ENCODE measurements around the gene CTTN.
A peak's percentile ranks its signal among the peaks of the same experiment; 100 is the strongest.

Gene CTTN

GRCh38 chr11:70409871-70410270 is 11.5 kb downstream of the CTTN start:
- DNase-seq (ENCODE audit: low read depth) = no peak

- DNase-seq (ENCODE audit: low read depth) = no peak
These were observed 12.2 kb downstream of the CTTN start for GRCh38 chr11:70410276-70411205.

- no peak for DNase-seq (ENCODE audit: low read depth)
These were observed 13.6 kb downstream of the CTTN start for GRCh38 chr11:70411713-70412452.

DNA sequence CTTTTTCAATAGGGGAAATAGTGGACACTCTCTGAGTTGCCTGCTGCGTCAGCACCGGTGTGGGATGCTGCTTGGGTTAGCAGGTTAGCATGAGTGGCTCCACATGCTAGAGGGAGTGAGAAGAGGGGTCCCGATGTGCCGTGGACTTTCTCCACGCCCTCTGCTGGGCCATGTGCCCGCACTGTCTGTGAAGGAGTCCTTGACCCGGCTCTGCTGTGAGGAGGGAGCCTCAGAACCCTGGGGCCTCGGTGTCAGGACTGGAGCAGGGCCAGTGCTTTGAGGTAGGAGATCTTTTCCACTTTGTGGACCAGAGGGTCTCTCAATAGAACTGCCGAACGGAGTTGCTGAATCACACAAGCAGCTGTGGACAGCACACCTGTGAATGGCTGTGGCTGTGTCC is 14.8 kb downstream of the CTTN start:
- DNase-seq (ENCODE audit: low read depth) = no peak

DNA sequence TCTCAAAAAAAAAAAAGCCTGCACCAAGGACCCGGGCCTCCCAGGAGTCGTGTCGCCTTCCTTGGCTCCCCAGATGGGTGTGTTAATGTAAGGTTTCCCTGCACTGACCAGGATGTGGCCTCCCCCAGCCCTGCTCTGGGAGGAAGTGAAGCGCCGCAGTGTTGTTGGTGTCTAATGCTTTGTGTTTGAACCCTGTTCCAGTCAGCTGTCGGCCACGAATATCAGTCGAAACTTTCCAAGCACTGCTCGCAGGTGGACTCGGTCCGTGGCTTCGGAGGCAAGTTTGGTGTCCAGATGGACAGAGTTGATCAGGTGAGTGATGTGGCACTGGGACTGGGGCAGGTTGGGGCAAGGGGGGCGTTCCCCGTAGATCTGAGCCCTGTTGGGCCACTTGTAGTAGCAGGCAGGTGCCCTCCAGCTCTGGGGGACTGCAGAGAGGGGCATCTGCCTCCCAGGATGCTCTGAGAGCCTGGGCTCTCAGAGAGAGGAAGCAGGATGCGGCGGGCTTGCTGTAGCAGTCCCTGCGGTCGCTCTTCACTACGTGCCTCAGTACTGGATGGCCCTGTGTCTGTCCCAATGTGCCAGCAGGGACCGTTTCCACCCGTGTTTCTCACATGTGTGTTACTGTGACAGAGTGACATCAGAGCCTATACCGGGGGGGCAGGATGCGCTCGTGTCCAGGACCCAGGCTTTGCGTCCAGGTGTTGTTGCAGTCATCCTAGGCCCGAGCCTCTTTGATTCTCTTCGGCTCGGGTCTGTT is 16.2 kb downstream of the CTTN start:
- no peak for DNase-seq (ENCODE audit: low read depth)

DNA sequence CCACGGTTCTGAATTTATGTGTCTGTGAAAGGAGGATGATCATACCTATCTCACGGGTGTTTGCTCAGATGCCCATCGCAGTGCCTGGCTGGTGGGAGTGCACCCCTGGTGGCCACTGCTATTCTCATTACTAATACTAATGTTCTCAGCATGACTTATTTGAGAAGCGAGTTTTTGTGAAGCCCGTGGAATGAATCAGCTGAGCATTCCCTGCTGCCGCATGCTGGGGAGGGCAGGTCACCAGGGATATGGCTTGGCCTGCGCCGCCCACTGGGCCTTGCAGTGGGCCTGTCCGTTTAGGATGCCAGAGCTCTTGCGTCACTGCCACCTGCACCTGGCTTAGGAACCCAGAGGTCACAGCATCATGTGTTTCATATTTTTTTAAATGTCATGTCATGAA is 16.9 kb downstream of the CTTN start:
- DNase-seq (ENCODE audit: low read depth) = no peak

DNA sequence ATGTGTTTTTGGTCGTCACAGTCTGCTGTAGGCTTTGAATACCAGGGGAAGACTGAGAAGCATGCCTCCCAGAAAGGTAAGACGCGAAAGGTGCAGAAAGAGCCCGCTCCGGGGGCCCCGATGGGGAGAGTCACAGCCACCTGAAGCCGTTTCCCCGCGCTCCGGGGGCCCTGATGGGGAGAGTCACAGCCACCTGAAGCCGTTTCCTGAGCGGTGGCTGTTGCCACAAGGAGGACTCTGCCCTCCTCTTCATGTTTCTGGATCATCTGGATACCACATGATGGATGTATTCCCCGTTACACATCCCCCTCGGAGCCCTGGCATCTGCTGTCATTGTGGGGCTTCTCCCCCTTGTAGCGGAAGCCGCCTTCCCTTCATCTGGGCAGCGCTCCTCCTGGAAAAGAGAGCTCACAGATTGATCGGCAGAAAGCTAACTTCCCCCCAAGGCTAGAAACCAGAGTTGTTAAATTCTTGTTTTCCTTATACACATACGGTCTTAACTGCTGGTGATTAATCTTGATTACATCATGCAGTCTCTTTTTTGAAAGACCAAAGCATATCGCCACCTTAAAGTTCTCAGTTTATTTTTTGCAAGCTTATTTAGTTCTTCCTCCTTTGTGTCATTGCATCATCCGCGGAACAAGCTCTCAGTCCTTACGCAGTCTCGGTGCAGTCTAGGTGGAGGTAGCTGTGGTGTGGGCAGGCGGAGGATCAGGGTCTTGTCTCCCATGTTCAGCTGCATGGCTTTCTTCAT is 17.5 kb downstream of the CTTN start:
- no peak for DNase-seq (ENCODE audit: low read depth)

- DNase-seq (ENCODE audit: low read depth) = no peak
These were observed 18.6 kb downstream of the CTTN start for GRCh38 chr11:70416881-70417280.

GRCh38 chr11:70418130-70418529 is 19.8 kb downstream of the CTTN start:
- DNase-seq (ENCODE audit: low read depth) = no peak

GRCh38 chr11:70419307-70420007 is 21.1 kb downstream of the CTTN start:
- no peak for DNase-seq (ENCODE audit: low read depth)

GRCh38 chr11:70420008-70420464 is 21.7 kb downstream of the CTTN start:
- DNase-seq (ENCODE audit: low read depth) = no peak

DNA sequence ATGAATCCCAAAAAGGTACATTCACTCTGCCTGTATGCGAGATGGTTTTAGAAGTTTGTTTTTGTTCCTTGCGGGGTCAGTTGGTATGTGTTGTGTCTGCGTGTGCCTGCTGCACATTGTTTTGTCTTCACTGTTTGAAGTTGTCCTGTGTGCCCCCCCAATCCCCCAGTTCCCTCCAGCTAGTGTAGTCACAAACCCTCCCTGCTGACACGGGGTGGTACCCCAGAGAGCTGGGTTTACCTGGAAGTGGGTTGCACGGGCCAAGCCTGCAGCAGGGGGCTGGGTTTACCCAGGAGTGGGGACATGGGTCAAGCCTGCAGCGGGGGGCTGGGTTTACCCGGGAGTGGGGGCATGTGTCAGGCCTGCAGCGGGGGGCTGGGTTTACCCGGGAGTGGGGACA is 22.2 kb downstream of the CTTN start:
- DNase-seq (ENCODE audit: low read depth) = no peak

DNA sequence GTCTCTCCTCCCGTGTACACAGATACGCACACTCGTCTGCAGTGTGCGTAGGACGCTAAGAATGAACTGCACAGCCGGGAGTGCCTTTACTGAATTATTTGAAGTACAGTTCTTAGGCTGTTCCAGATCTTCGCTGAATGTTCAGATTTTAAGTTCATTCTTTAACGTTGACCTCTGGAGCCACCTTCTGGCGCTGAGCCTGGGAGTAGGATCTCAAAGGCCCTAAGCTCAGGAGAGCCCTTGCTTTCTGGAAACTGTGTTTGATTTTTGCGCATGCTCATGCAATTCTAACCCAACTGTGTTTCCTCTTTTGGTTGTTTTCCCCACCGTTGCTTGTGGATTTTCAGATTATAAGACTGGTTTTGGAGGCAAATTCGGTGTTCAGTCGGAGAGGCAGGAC is 22.8 kb downstream of the CTTN start:
- no peak for DNase-seq (ENCODE audit: low read depth)

- DNase-seq (ENCODE audit: low read depth) = no peak
These were observed 24.6 kb downstream of the CTTN start for GRCh38 chr11:70422692-70423522.

GRCh38 chr11:70423523-70424505 is 25.5 kb downstream of the CTTN start:
- DNase-seq (ENCODE audit: low read depth) = peak; percentile 52

GRCh38 chr11:70424765-70425344 is 26.5 kb downstream of the CTTN start:
- no peak for DNase-seq (ENCODE audit: low read depth)

GRCh38 chr11:70427436-70427835 is 29.1 kb downstream of the CTTN start:
- no peak for DNase-seq (ENCODE audit: low read depth)

GRCh38 chr11:70428701-70429427 is 30.5 kb downstream of the CTTN start:
- no peak for DNase-seq (ENCODE audit: low read depth)
